ENCODE results near the gene MRPS27. TPM values are rescaled to one million over a fixed set of nuclear protein-coding genes. Genes with fewer than 3 reads are reported as not detected.

Gene MRPS27
- total RNA-seq, 1 donor from 2014 or later: 108 TPM

- DNase-seq (ENCODE audit: low read depth, low spot score): no peak
Measured at GRCh38 chr5:72265032-72265877, 54.8 kb downstream of the MRPS27 start.

- DNase-seq (ENCODE audit: low read depth, low spot score): no peak
Measured at GRCh38 chr5:72256536-72256935, 63.5 kb downstream of the MRPS27 start.

- DNase-seq (ENCODE audit: low read depth, low spot score): no peak
Measured at GRCh38 chr5:72255670-72256069, 64.4 kb downstream of the MRPS27 start.

GRCh38 chr5:72255237-72255636 is 64.8 kb downstream of the MRPS27 start:
- DNase-seq (ENCODE audit: low read depth, low spot score): no peak

GRCh38 chr5:72252574-72253155 is 67.4 kb downstream of the MRPS27 start:
- DNase-seq (ENCODE audit: low read depth, low spot score): no peak

- no peak for DNase-seq (ENCODE audit: low read depth, low spot score)
Measured at GRCh38 chr5:72252008-72252407, 68.0 kb downstream of the MRPS27 start.

GRCh38 chr5:72251386-72251785 is 68.7 kb downstream of the MRPS27 start:
- no peak for DNase-seq (ENCODE audit: low read depth, low spot score)

- DNase-seq (ENCODE audit: low read depth, low spot score): no peak
Measured at GRCh38 chr5:72248410-72248981, 71.5 kb downstream of the MRPS27 start.

- DNase-seq (ENCODE audit: low read depth, low spot score): no peak
Measured at GRCh38 chr5:72246954-72247442, 73.0 kb downstream of the MRPS27 start.

- no peak for DNase-seq (ENCODE audit: low read depth, low spot score)
Measured at GRCh38 chr5:72245951-72246532, 74.0 kb downstream of the MRPS27 start.

GRCh38 chr5:72245546-72245945 is 74.5 kb downstream of the MRPS27 start:
- no peak for DNase-seq (ENCODE audit: low read depth, low spot score)

GRCh38 chr5:72244862-72245371 is 75.1 kb downstream of the MRPS27 start:
- no peak for DNase-seq (ENCODE audit: low read depth, low spot score)

- DNase-seq (ENCODE audit: low read depth, low spot score): no peak
Measured at GRCh38 chr5:72243706-72244105, 76.3 kb downstream of the MRPS27 start.

- DNase-seq (ENCODE audit: low read depth, low spot score): no peak
Measured at GRCh38 chr5:72242796-72243475, 77.1 kb downstream of the MRPS27 start.

- no peak for DNase-seq (ENCODE audit: low read depth, low spot score)
Measured at GRCh38 chr5:72241346-72242003, 78.6 kb downstream of the MRPS27 start.

- no peak for DNase-seq (ENCODE audit: low read depth, low spot score)
Measured at GRCh38 chr5:72238712-72239445, 81.2 kb downstream of the MRPS27 start.

GRCh38 chr5:72237879-72238278 is 82.2 kb downstream of the MRPS27 start:
- no peak for DNase-seq (ENCODE audit: low read depth, low spot score)

- DNase-seq (ENCODE audit: low read depth, low spot score): no peak
Measured at GRCh38 chr5:72237415-72237814, 82.6 kb downstream of the MRPS27 start.

- no peak for DNase-seq (ENCODE audit: low read depth, low spot score)
Measured at GRCh38 chr5:72235725-72236124, 84.3 kb downstream of the MRPS27 start.

- DNase-seq (ENCODE audit: low read depth, low spot score): no peak
Measured at GRCh38 chr5:72234868-72235267, 85.2 kb downstream of the MRPS27 start.
